ENCODE measurements around the gene PRDX5. TPM values are rescaled to one million over a fixed set of nuclear protein-coding genes. Genes with fewer than 3 reads are reported as not detected.

The PRDX5 gene
- total RNA-seq, 1 donor: 230 TPM

DNA sequence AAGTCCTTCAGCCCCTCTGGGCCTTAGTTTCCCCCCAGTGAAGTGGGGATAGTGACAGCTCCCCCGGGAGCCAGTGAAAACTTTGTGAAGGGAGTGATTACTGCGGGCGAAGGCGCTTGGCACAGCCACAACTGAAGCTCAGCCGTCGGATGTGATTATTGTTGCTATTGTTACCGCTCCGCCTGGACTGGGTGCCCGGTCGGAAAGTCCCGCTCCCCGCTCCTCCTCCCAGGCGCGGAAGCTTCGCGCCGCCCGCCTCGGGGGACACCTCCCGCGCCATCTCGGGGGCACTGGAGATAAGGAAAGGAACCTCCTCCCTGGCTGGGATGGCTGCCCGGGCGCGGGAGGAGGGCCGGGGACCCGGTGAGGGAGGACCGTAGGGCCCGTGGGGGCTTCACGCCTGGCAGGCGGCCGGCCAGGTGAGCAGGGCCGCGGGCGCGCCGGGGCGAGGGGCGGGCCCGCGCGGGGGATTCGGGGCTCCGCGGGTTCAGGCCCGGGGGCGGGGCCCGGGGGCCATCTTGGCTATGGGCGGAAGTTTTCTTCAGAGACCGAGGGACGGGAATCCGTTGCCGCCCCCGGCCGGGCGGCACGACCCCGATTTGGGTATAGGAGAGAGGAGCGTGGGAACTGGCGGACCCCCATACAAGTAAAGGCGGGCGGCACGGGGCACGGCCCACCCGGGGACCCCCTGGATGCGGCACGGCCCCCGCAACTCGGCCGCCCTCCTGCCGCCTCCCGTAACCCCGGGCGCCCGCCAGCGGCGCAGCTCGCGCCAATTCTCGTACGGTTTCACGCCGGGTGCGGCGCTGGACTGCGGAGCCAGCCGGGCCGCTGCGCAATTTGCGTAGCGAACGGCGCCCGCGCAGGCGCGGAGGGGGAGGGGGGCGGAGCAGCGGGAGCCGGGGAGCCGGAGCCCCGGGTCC is 32.7 kb upstream of the PRDX5 start, which contains the start of gene GPR137:
Gene GPR137, plus strand, starts transcription at position 887 of the 923 bp plus-strand sequence. CDS start 677 bp downstream, outside the sequence.
- peak; percentile 67 for DNase-seq (ENCODE audit: low read depth)
- TF ChIP-seq, protein P1, sequence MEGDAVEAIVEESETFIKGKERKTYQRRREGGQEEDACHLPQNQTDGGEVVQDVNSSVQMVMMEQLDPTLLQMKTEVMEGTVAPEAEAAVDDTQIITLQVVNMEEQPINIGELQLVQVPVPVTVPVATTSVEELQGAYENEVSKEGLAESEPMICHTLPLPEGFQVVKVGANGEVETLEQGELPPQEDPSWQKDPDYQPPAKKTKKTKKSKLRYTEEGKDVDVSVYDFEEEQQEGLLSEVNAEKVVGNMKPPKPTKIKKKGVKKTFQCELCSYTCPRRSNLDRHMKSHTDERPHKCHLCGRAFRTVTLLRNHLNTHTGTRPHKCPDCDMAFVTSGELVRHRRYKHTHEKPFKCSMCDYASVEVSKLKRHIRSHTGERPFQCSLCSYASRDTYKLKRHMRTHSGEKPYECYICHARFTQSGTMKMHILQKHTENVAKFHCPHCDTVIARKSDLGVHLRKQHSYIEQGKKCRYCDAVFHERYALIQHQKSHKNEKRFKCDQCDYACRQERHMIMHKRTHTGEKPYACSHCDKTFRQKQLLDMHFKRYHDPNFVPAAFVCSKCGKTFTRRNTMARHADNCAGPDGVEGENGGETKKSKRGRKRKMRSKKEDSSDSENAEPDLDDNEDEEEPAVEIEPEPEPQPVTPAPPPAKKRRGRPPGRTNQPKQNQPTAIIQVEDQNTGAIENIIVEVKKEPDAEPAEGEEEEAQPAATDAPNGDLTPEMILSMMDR (IDR thresholded peaks at IDR 0.05; ENCODE audit: insufficient read depth, low read depth, low read length): no peak
- H3K4me3 ChIP-seq (ENCODE audit: low read depth, low read length): peak within 1 kb of the TSS; percentile 81

DNA sequence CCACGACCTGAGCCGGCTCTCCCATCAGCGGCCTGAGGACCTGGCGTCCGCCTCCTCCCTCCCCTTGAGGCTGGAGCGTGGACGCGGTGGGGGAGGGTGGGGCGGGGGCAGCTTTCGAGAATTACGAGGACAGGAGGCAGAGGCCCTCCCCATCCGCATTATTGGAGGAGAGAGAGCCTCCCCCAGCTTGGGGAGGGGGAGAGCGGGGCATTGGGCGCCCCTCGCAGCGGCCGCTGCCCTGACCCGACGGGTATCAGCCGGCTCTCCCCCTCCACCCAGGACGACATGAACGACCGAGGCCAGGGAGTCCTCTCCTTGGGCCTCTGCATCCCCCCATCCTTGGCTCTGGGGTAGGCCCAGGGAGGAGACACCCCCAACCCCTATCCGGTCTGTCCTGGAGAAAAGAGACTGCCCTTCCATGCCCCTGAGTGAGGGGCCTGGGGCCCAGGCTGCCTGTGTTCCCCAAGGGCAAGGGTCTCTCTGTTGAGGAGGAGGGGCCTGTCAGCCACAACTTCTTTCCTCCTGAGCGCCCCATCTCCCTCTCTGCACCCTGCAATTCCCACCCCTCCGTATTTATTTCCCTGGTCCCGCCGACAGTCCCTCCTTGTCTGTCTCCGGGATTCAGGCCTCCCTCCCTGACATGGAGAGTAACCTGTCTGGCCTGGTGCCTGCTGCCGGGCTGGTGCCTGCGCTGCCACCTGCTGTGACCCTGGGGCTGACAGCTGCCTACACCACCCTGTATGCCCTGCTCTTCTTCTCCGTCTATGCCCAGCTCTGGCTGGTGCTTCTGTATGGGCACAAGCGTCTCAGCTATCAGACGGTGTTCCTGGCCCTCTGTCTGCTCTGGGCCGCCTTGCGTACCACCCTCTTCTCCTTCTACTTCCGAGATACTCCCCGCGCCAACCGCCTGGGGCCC is 31.8 kb upstream of the PRDX5 start:
- peak overlapping the region; percentile 81 for H3K4me3 ChIP-seq (ENCODE audit: low read depth, low read length)
- DNase-seq (ENCODE audit: low read depth): no peak
- TF ChIP-seq, protein P1 (IDR thresholded peaks at IDR 0.05; ENCODE audit: insufficient read depth, low read depth, low read length): no peak

DNA sequence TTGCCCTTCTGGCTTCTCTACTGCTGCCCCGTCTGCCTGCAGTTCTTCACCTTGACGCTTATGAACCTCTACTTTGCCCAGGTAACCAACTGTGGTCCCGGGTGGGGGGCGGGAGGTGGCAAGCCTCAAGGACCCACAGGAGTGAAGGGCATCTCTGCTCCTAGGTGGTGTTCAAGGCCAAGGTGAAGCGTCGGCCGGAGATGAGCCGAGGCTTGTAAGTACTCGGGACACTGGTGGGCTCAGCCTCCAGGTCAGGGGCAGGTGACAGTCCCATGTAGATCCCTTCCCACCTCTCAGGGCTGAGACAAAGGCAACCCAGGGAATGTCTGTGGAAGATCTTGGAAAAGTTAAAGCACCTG is 31.1 kb upstream of the PRDX5 start:
- H3K4me3 ChIP-seq (ENCODE audit: low read depth, low read length): no peak overlapping the region
- no peak for DNase-seq (ENCODE audit: low read depth)
- TF ChIP-seq, protein P1 (IDR thresholded peaks at IDR 0.05; ENCODE audit: insufficient read depth, low read depth, low read length): no peak

DNA sequence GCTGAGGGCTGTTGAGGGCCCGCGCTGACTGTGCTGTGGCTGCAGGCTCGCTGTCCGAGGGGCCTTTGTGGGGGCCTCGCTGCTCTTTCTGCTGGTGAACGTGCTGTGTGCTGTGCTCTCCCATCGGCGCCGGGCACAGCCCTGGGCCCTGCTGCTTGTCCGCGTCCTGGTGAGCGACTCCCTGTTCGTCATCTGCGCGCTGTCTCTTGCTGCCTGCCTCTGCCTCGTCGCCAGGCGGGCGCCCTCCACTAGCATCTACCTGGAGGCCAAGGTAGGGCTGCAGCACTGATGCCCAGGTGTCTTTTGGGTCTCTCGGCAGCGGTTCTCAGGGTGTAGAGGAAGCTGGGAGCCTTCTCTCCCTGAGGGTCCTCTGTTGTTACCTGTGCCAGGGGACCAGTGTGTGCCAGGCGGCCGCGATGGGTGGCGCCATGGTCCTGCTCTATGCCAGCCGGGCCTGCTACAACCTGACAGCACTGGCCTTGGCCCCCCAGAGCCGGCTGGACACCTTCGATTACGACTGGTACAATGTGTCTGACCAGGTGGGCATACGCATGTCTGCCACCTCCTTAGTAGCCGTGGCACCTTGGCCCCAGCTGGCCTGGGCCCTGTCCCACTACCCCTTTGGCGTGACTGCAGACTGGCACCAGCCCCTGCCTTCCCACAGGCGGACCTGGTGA is 30.1 kb upstream of the PRDX5 start:
- TF ChIP-seq, protein P1 (IDR thresholded peaks at IDR 0.05; ENCODE audit: insufficient read depth, low read depth, low read length): no peak
- H3K4me3 ChIP-seq (ENCODE audit: low read depth, low read length): no peak overlapping the region

DNA sequence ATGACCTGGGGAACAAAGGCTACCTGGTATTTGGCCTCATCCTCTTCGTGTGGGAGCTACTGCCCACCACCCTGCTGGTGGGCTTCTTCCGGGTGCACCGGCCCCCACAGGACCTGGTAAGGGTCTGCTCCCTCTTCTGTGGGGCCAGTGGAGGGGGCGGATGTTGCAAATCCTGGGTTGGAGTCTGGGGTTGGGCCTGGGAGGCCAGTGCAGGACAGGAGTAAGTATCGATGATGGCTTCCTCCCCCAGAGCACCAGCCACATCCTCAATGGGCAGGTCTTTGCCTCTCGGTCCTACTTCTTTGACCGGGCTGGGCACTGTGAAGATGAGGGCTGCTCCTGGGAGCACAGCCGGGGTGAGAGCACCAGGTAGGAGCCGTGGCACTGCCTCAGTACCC is 29.6 kb upstream of the PRDX5 start:
- TF ChIP-seq, protein P1 (IDR thresholded peaks at IDR 0.05; ENCODE audit: insufficient read depth, low read depth, low read length): no peak
- H3K4me3 ChIP-seq (ENCODE audit: low read depth, low read length): no peak overlapping the region
- DNase-seq (ENCODE audit: low read depth): no peak

More for the DNA sequence above, 30.1 kb upstream of the PRDX5 start:
- DNase-seq (ENCODE audit: low read depth): no peak

DNA sequence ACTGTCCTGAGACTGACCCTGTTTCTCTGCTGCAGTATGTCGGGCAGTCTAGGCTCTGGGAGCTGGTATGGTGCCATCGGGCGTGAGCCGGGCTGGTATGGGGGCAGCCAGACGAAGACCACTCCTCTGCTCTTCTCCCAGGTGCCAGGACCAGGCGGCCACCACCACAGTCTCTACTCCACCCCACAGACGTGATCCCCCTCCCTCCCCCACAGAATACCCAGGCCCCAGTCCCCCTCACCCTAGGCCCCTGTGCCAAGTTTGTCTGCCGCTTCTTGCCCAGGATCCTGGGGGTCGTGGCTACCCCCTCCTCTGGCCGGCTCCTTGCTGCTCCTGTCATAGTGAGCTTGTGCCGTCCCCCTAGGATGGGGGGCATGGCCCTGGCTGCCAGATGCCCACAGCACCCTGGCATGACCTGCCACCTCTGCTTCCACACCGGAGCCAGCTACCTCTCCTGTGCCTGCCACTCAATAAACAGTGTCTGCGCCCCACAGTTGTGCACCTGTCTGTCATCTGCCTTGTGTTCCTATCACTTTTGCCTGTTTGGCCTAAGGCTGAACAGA is 28.8 kb upstream of the PRDX5 start:
- TF ChIP-seq, protein P1 (IDR thresholded peaks at IDR 0.05; ENCODE audit: insufficient read depth, low read depth, low read length): no peak
- no peak for DNase-seq (ENCODE audit: low read depth)

More for the DNA sequence above, 28.8 kb upstream of the PRDX5 start:
- H3K4me3 ChIP-seq (ENCODE audit: low read depth, low read length): no peak overlapping the region
